Endothelial cell (in vitro differentiated cells): ENCODE results near the gene SLC35G4. TPM values are rescaled to one million over a fixed set of nuclear protein-coding genes. Genes with fewer than 3 reads are reported as not detected.
"Not testable (repeated sequence)": the region's sequence is repeated elsewhere in the genome, so short reads cannot be mapped to it uniquely, and the experiment has no call there.

ENCODE experiments used
- DNase-seq: peaks from one replicate; pipeline ENCODE4 v3.0.0; 2021; ENCODE audit warnings: low spot score
- H3K27ac Mint-ChIP-seq: one replicate; pipeline ENCODE4 v1.8.0; 2021; ENCODE audit warnings: mixed read lengths, inconsistent platforms; ENCODE audit not compliant: unreplicated experiment
- H3K27me3 Mint-ChIP-seq: one replicate; pipeline ENCODE4 v1.8.0; 2021; ENCODE audit warnings: mild to moderate bottlenecking, moderate library complexity, mixed read lengths, inconsistent platforms; ENCODE audit not compliant: unreplicated experiment
- H3K36me3 Mint-ChIP-seq: one replicate; pipeline ENCODE4 v1.8.0; 2021; ENCODE audit warnings: mild to moderate bottlenecking, low read depth, mixed read lengths, inconsistent platforms; ENCODE audit not compliant: unreplicated experiment
- H3K4me1 Mint-ChIP-seq: one replicate; pipeline ENCODE4 v1.8.0; 2021; ENCODE audit warnings: mild to moderate bottlenecking, mixed read lengths, inconsistent platforms; ENCODE audit not compliant: unreplicated experiment
- H3K4me3 Mint-ChIP-seq: one replicate; pipeline ENCODE4 v1.8.0; 2021; ENCODE audit warnings: mild to moderate bottlenecking, mixed read lengths, inconsistent platforms; ENCODE audit not compliant: unreplicated experiment
- H3K9me3 Mint-ChIP-seq: one replicate; pipeline ENCODE4 v1.8.0; 2021; ENCODE audit warnings: mixed read lengths, inconsistent platforms; ENCODE audit not compliant: unreplicated experiment
- long read RNA-seq: library from polyadenylated mRNA; unstranded; transcript quantifications from one replicate; pipeline ENCODE4 v2.0.0, GENCODE V29; 2020; ENCODE audit not compliant: unreplicated experiment
- total RNA-seq: library from RNA; stranded (reverse); fragmentation: NEBNext Ultra II Directional; extraction: Animal tissue kit (Norgen Biotek cat#: 25700); gene quantifications from one replicate; pipeline ENCODE4 v1.2.1, GENCODE V29; 2021; ENCODE audit not compliant: unreplicated experiment
- TF ChIP-seq, protein P1 (sequence below): fragments of 200-600 bp; sonication (generic); IDR thresholded peaks from one replicate; pipeline ENCODE4 v1.5.0; 2021; ENCODE audit warnings: antibody characterized with exemption; ENCODE audit not compliant: unreplicated experiment

The SLC35G4 gene
- total RNA-seq, result not detected
- long read RNA-seq, result 0 reads

DNA sequence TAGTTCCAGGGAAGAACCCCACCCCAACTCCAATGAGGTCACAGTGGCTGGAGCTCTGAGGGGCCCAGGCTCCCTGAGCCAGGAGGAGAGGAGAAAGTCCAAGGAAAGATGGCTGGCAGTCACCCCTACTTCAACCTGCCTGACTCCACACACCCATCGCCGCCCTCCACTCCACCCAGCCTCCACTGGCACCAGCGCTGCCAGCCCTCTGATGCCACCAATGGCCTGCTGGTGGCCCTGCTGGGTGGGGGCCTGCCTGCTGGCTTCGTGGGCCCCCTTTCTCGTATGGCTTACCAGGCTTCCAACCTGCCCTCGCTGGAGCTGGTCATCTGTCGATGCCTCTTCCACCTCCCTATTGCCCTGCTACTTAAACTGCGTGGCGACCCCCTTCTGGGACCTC, at the start of gene SLC35G4:
Gene SLC35G4 (plus strand): TSS at position 109 of the 400 bp plus-strand sequence. CDS start 0 bp downstream, at position 109.
- H3K9me3 Mint-ChIP-seq, DNase-seq: not testable (repeated sequence)
- H3K27ac Mint-ChIP-seq, result peak within 1 kb of the TSS; percentile 52

DNA sequence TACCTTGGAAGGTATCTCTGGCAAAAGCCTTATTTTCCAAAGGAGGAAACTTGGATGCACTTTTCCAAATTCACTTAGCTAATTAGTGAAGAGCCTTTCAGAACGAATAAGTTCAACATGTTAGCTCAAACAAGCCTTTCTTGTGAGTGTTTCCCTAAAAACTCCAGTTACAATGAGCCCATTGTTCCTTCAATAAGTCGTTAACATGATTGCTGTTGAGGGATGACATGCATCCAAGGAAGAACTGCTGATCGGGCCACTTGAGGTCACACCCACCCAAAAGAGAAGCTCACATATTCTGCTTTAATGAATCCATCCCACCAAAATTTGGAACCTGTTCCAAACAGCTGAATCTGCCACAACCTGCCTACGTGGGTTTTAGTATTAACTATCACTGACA, 48.1 kb upstream of the SLC35G4 start:
- H3K36me3 Mint-ChIP-seq, result no peaks in the 10 kb centered on the region
- H3K4me1 Mint-ChIP-seq, result peaks cover 5% of the 10 kb centered on the region
- no peak overlapping the region for H3K4me3 Mint-ChIP-seq
- no peaks in the 10 kb centered on the region for H3K9me3 Mint-ChIP-seq
- TF ChIP-seq, protein P1, sequence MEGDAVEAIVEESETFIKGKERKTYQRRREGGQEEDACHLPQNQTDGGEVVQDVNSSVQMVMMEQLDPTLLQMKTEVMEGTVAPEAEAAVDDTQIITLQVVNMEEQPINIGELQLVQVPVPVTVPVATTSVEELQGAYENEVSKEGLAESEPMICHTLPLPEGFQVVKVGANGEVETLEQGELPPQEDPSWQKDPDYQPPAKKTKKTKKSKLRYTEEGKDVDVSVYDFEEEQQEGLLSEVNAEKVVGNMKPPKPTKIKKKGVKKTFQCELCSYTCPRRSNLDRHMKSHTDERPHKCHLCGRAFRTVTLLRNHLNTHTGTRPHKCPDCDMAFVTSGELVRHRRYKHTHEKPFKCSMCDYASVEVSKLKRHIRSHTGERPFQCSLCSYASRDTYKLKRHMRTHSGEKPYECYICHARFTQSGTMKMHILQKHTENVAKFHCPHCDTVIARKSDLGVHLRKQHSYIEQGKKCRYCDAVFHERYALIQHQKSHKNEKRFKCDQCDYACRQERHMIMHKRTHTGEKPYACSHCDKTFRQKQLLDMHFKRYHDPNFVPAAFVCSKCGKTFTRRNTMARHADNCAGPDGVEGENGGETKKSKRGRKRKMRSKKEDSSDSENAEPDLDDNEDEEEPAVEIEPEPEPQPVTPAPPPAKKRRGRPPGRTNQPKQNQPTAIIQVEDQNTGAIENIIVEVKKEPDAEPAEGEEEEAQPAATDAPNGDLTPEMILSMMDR, result no peak
- no peaks in the 10 kb centered on the region for H3K27me3 Mint-ChIP-seq
- no peak overlapping the region for H3K27ac Mint-ChIP-seq
- no peak for DNase-seq

More for the DNA sequence above, at the start of gene SLC35G4:
- H3K4me1 Mint-ChIP-seq, H3K27me3 Mint-ChIP-seq, H3K36me3 Mint-ChIP-seq, H3K4me3 Mint-ChIP-seq: not testable (repeated sequence)

DNA sequence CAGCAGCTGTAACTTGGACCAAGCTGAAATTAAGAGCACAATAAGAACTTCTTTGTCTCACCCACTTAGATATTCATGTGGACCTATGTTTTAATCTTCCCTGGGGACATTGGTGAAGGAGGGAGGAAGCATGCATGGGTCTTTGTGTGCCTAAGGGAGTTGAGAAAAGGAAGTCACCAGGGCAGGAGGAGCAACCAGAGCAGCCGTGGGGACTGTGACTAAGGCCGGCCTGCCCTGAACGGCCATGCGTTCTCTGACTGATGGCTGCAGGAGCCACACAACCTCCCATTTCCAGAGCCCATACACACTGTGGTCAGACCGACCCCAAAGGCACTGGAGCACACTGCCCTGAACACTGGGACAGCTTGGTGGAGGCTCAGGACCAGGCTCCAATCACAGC, 43.7 kb upstream of the SLC35G4 start:
- no peaks in the 10 kb centered on the region for H3K4me1 Mint-ChIP-seq
- H3K27me3 Mint-ChIP-seq, result peaks cover 2% of the 10 kb centered on the region
- H3K36me3 Mint-ChIP-seq, result no peaks in the 10 kb centered on the region
- DNase-seq, result no peak
- no peaks in the 10 kb centered on the region for H3K9me3 Mint-ChIP-seq
- H3K4me3 Mint-ChIP-seq, result no peak overlapping the region
- H3K27ac Mint-ChIP-seq, result no peak overlapping the region
- TF ChIP-seq, protein P1, result no peak

DNA sequence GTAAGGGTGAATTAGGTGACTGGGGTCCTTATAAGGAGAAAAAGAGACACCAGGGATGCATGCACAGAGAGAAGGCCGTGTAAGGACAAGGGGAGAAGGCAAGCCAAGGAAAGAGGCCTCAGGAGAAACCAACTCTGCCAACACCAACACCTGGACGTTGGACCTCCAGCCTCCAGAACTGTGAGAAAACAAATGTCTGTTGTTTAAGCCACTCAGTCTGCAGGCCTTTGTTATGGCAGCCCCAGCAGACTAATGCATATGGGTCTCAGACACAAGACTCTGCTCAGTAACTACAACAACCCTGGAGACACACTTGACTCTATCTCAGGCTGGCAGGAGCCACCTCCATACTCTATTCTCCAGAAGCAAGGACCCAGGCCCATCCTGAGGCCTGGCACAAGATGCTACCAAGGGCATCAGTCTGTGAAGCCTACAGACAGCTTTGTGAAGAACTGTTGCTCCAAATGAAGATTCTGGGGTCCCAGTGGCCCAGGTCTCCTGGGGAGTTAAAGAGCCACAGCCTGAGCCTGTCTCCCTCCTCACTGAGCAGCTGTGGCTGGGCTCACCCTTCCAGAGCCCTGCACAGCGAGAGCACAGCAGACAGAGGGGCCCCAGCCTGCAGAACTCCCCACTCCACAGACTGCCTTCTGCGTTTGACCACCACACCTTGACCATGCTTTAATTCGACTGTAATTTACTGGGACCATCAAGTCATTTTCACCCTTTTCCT, 43.0 kb upstream of the SLC35G4 start:
- H3K27ac Mint-ChIP-seq, result no peak overlapping the region
- TF ChIP-seq, protein P1, result no peak
- H3K9me3 Mint-ChIP-seq, result no peaks in the 10 kb centered on the region

DNA sequence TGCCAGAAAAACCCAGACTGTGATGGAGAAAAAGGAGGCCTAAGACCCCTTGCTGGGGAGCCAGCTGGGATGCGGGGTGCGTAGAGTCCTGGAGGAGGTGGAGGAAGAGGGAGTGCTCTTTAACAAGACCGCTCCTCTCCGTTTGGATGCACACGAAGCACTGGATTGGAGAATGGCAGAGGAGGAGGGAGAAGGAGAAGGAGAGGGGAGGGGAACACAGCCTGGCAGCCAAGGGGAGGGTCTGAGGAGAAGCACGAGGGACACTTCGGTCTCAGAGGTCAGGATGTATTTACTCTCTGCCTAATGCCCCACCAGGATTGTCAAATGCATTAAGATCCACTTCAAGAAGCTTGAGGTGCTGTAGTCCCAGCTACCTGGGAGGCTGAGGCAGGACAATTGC, 42.0 kb upstream of the SLC35G4 start:
- TF ChIP-seq, protein P1, result no peak
- H3K27ac Mint-ChIP-seq, result no peak overlapping the region

More for the DNA sequence above, 43.0 kb upstream of the SLC35G4 start:
- H3K4me3 Mint-ChIP-seq, result no peak overlapping the region
- no peaks in the 10 kb centered on the region for H3K4me1 Mint-ChIP-seq
- no peaks in the 10 kb centered on the region for H3K36me3 Mint-ChIP-seq
- H3K27me3 Mint-ChIP-seq, result peaks cover 2% of the 10 kb centered on the region
- DNase-seq, result no peak

More for the DNA sequence above, 42.0 kb upstream of the SLC35G4 start:
- peaks cover 2% of the 10 kb centered on the region for H3K27me3 Mint-ChIP-seq
- H3K36me3 Mint-ChIP-seq, result no peaks in the 10 kb centered on the region
- H3K4me1 Mint-ChIP-seq, result no peaks in the 10 kb centered on the region
- no peak for DNase-seq
- H3K9me3 Mint-ChIP-seq, result no peaks in the 10 kb centered on the region
- H3K4me3 Mint-ChIP-seq, result no peak overlapping the region
